GM18861 (cell line): Measurements from ENCODE around the gene DIO2.

Source experiments
- ATAC-seq: cut with Tn5 transposase; IDR thresholded peaks from one replicate; pipeline ENCODE4 v1.9.1; 2021; ENCODE audit not compliant: unreplicated experiment

DIO2 gene

GRCh38 chr14:80172375-80173051 is 38.8 kb downstream of the DIO2 start:
- no peak for ATAC-seq

- ATAC-seq, result no peak
Observed at GRCh38 chr14:80167793-80168448, 43.4 kb downstream of the DIO2 start.

GRCh38 chr14:80164991-80165721 is 46.1 kb downstream of the DIO2 start:
- no peak for ATAC-seq

GRCh38 chr14:80152763-80153162 is 58.5 kb downstream of the DIO2 start:
- no peak for ATAC-seq

- ATAC-seq, result no peak
Observed at GRCh38 chr14:80152166-80152565, 59.1 kb downstream of the DIO2 start.

- no peak for ATAC-seq
Observed at GRCh38 chr14:80150301-80150700, 61.0 kb downstream of the DIO2 start.
